Spleen (tissue), 11 donors: ENCODE measurements around the gene KIF6. TPM values are rescaled to one million over a fixed set of nuclear protein-coding genes. Genes with fewer than 3 reads are reported as not detected.

Experiments used
- DNase-seq: peaks from one replicate; pipeline ENCODE4 v3.0.0-alpha.2; 2020
- H3K27ac ChIP-seq, 8 donors: fragments of 200-600 bp; sonication (generic) in 7 of 8; 1 replicate in 4 of 8; 2 replicates in 4 of 8; pipeline versions ENCODE4 v1.5.0 to v1.8.0; 2016 to 2021; ENCODE audit warnings: inconsistent platforms in 4 of 8, mild to moderate bottlenecking in 4 of 8, moderate library complexity in 1 of 8
- H3K27me3 ChIP-seq, 7 donors: fragments of 200-600 bp; sonication (generic) in 6 of 7; replicated peaks in 1 of 7; 1 replicate in 4 of 7; 2 replicates in 3 of 7; pipeline versions ENCODE4 v1.5.0 to v1.8.0; 2016 to 2021; ENCODE audit warnings: inconsistent platforms in 3 of 7, mild to moderate bottlenecking in 1 of 7
- H3K36me3 ChIP-seq, 6 donors: fragments of 200-600 bp; sonication (generic) in 5 of 6; 1 replicate in 4 of 6; 2 replicates in 2 of 6; pipeline versions ENCODE4 v1.5.0 to v1.8.0; 2016 to 2021; ENCODE audit warnings: inconsistent platforms in 2 of 6
- H3K4me1 ChIP-seq, 6 donors: fragments of 200-600 bp; sonication (generic) in 5 of 6; 1 replicate in 3 of 6; 2 replicates in 3 of 6; pipeline versions ENCODE4 v1.5.0 to v1.8.0; 2016 to 2021; ENCODE audit warnings: inconsistent platforms in 3 of 6
- H3K4me3 ChIP-seq, 8 donors: fragments of 200-600 bp; sonication (generic) in 7 of 8; 1 replicate in 4 of 8; 2 replicates in 4 of 8; pipeline versions ENCODE4 v1.5.0 to v1.8.0; 2016 to 2021; ENCODE audit warnings: inconsistent platforms in 4 of 8, mild to moderate bottlenecking in 4 of 8, moderate library complexity in 2 of 8
- H3K9me3 ChIP-seq, 8 donors: fragments of 200-600 bp; sonication (generic) in 7 of 8; 1 replicate in 4 of 8; 2 replicates in 4 of 8; pipeline versions ENCODE4 v1.5.0 to v1.8.0; 2016 to 2021; ENCODE audit warnings: inconsistent platforms in 4 of 8
- POLR2A ChIP-seq, 3 donors: fragments of 450-650 bp; IDR thresholded peaks; one replicate each; pipeline ENCODE4 v1.5.1; 2017; ENCODE audit warnings: antibody characterized with exemption in 3 of 3, mild to moderate bottlenecking in 1 of 3
- POLR2AphosphoS5 ChIP-seq, 3 donors: sonication (generic); formaldehyde crosslinking; IDR thresholded peaks; one replicate each; pipeline ENCODE4 v1.5.1; 2017; ENCODE audit warnings: antibody characterized with exemption in 3 of 3
- WGBS, 5 donors: extraction: QIAGEN DNeasy Blood & Tissue Kit in 3 of 5; methylation state at CpG; one replicate each; pipeline versions ENCODE4 v1.1.5 to v1.1.7; 2013 to 2018; 5-methylcytosine and 5-hydroxymethylcytosine counted together
- intact Hi-C: fragments of 100-400 bp; cut with DNase I; formaldehyde crosslinking; loops from one replicate; pipeline ENCODE4 v1.15.0; 2023; ENCODE audit warnings: low total_unique reads
- polyA plus RNA-seq, 3 donors: library from polyadenylated mRNA; stranded (reverse); fragments of 200-250 nt; gene quantifications; one replicate each; pipeline ENCODE4 v1.2.1, GENCODE V29; 2013
- total RNA-seq, 7 donors: library from RNA; depleted of rRNA in 3 of 7; stranded (reverse); fragments of >200 nt in 3 of 7; fragmentation: NEBNext Ultra II Directional in 4 of 7; extraction: Animal tissue kit (Norgen Biotek cat#: 25700) in 4 of 7; gene quantifications; one replicate each; pipeline versions ENCODE4 v1.1.0 to v1.2.1, GENCODE V29; 2016 to 2021
- TF ChIP-seq, protein P1 (sequence below), 11 experiments: fragments of 200-600 bp in 7 of 11; fragments of 450-650 bp in 4 of 11; sonication (generic) in 4 of 11; IDR thresholded peaks in 8 of 11; conservative IDR thresholded peaks in 3 of 11; 1 replicate in 7 of 11; 2 replicates in 4 of 11; pipeline versions ENCODE4 v1.4.0 to v1.8.0; 2016 to 2021; ENCODE audit warnings: antibody characterized with exemption in 11 of 11, inconsistent platforms in 4 of 11, mild to moderate bottlenecking in 1 of 11
- donor health status: healthy with polysubstance abuse.
- donor health status: DM: no; HTN: no; CAD: no; lungs with moderate emphysema.
- donor health status: DM: no; HTN: no; CAD: no.
- donor health status: Bipolar disorder and iron deficiency.
- donor health status: healthy.
- donor health status: DM: no; HTN: no; CAD: no.
- donor health status: DM: yes; HTN: yes; CAD: no.

The KIF6 gene
- total and polyA plus RNA-seq, 10 donors: 0.10 to 0.75 (median 0.24) TPM; not detected in 3

DNA sequence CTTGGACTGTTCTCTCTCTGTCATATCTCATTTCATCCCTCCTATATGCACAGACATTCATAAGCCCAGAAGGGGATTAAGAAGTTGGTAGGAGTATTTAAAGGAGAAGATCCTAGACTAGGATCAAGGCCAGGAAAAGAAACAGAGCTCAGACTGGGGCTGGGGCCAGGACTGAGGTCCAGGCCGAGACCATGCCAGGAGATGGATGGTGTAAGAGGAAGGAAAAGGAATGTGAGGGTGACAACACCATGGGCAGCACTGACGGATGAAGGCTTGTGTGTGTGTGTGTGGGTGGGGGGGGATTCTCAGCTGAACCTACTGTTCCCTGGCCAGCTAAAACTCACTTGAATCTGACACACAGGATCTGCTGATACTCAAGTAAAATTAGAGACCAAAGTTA is 182.1 kb downstream of the KIF6 start:
- peaks cover 0 to under 1% (median 0%) of the 10 kb centered on the region in 7 donors for H3K27me3 ChIP-seq
- H3K9me3 ChIP-seq: no peaks in the 10 kb centered on the region
- H3K36me3 ChIP-seq: no peaks in the 10 kb centered on the region
- TF ChIP-seq, protein P1, sequence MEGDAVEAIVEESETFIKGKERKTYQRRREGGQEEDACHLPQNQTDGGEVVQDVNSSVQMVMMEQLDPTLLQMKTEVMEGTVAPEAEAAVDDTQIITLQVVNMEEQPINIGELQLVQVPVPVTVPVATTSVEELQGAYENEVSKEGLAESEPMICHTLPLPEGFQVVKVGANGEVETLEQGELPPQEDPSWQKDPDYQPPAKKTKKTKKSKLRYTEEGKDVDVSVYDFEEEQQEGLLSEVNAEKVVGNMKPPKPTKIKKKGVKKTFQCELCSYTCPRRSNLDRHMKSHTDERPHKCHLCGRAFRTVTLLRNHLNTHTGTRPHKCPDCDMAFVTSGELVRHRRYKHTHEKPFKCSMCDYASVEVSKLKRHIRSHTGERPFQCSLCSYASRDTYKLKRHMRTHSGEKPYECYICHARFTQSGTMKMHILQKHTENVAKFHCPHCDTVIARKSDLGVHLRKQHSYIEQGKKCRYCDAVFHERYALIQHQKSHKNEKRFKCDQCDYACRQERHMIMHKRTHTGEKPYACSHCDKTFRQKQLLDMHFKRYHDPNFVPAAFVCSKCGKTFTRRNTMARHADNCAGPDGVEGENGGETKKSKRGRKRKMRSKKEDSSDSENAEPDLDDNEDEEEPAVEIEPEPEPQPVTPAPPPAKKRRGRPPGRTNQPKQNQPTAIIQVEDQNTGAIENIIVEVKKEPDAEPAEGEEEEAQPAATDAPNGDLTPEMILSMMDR (IDR thresholded peaks at IDR 0.05 in 8 of 11, conservative IDR thresholded peaks at IDR 0.05 in 3 of 11): no peak
- TF ChIP-seq POLR2A (IDR thresholded peaks at IDR 0.05) (no peak), POLR2AphosphoS5 (IDR thresholded peaks at IDR 0.05) (no peak)
- WGBS, 5 donors: 31 to 65% (median 39%) methylated on average over 2 of the region's 2 CpGs
- no peaks in the 10 kb centered on the region for H3K4me1 ChIP-seq
- no peak overlapping the region for H3K4me3 ChIP-seq
- no peak for DNase-seq
- intact Hi-C loops: no loop called here
- H3K27ac ChIP-seq: no peak overlapping the region

DNA sequence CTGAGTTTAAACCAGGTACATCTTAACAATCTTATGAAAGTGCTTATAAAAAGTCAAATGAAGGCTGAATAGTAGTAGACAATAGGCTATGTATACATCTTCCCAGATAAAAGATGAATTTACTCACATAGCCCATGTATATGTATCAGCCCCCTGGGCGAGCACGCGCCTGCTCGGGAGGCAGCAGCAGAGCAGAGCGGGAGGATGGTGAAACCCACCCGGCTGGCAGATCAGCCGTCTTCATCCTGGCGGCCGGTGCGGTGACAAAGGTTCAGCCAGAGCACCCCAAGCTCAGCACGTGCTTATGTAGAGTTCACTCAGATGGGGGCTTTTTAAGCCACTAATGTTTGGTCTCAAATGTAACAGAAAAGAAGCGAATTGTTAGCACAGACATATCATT is 184.8 kb downstream of the KIF6 start:
- Histone ChIP-seq H3K27ac (no peak overlapping the region), H3K9me3 (no peaks in the 10 kb centered on the region), H3K4me3 (no peak overlapping the region), H3K27me3 (no peaks in the 10 kb centered on the region), H3K36me3 (no peaks in the 10 kb centered on the region), H3K4me1 (no peaks in the 10 kb centered on the region)
- TF ChIP-seq, protein P1 (IDR thresholded peaks at IDR 0.05 in 8 of 11, conservative IDR thresholded peaks at IDR 0.05 in 3 of 11): no peak
- TF ChIP-seq POLR2AphosphoS5 (IDR thresholded peaks at IDR 0.05) (no peak), POLR2A (IDR thresholded peaks at IDR 0.05) (no peak)
- no peak for DNase-seq
- intact Hi-C loops: no loop called here
- 91 to 96% (median 94%) methylated on average over 12 of the region's 12 CpGs for WGBS, 5 donors

DNA sequence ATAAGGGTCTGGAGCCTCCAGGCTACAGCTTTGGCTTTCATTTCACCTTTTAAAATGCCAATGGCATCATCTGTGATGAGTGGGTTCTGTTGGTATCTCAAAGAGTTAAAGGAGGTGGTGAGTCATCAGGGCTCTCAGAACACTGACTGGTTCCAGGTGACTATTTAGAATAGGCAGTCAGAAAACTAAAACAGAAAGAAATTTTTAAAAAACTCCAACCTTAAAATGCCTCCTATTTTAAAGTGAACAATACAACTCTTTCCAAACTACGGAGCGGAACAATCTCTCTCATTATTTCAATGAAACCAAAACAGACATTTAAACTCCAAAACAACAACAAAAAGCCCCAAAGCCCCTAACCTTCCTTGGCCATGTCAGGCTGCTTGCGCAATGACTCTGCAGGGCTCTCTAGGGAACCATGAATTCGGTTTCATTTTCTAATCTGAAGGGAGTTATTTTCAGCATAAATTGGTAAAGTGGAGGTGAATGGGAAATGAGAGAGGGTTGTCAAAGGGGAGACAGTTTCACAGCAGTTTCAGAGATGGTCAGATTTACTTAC is 194.9 kb downstream of the KIF6 start:
- no peaks in the 10 kb centered on the region for H3K9me3 ChIP-seq
- H3K36me3 ChIP-seq: no peaks in the 10 kb centered on the region
- H3K27me3 ChIP-seq: peaks cover 0 to 3% (median 0%) of the 10 kb centered on the region in 7 donors
- H3K27ac ChIP-seq: peak overlapping the region in 4 of 8 donors; percentile 16 to 51 (median 31)
- DNase-seq: no peak
- H3K4me1 ChIP-seq: peaks cover 0 to 11% (median 0%) of the 10 kb centered on the region in 6 donors
- no peak for TF ChIP-seq POLR2A (IDR thresholded peaks at IDR 0.05)
- TF ChIP-seq POLR2AphosphoS5 (IDR thresholded peaks at IDR 0.05): no peak
- TF ChIP-seq, protein P1 (IDR thresholded peaks at IDR 0.05 in 8 of 11, conservative IDR thresholded peaks at IDR 0.05 in 3 of 11): no peak
- intact Hi-C loops: no loop called here
- 38 to 64% (median 45%) methylated on average over 4 of the region's 4 CpGs for WGBS, 5 donors
- H3K4me3 ChIP-seq: no peak overlapping the region

DNA sequence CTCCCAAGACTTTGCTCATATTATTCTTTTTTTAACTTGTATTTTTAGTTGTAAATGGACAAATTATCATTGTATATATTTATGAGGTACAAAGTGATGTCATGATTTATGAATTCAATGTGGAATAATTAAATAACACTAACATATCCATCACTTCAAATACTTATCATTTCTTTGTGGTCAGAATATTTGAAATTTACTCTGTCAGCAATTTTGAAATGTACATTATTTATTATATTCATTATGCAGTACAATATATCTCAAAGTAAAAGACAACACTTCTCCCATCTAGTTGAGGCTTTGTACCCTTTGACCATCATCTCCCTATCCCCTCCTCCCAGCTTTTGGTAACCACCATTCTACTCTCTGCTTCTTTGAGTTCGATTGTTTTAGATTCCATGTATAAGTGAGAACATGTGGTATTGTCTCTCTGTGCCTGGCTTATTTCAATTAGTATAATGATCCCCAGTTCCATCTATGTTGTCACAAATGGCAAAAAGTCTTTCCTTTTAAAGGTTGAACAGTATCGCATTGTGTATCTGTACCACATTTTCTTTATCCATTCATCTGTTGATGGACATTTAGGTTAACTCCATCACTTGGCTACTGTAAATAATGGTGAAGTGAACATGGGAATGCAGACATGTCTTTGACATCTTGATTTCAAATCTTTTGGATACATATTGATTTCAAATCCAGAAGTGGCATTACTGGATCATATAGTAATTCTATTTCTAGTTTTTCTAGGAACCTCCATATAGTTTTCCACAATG is 197.2 kb downstream of the KIF6 start:
- TF ChIP-seq, protein P1 (IDR thresholded peaks at IDR 0.05 in 8 of 11, conservative IDR thresholded peaks at IDR 0.05 in 3 of 11): no peak
- TF ChIP-seq POLR2AphosphoS5 (IDR thresholded peaks at IDR 0.05) (no peak), POLR2A (IDR thresholded peaks at IDR 0.05) (no peak)
- H3K4me1 ChIP-seq: peaks cover 0 to 11% (median 0%) of the 10 kb centered on the region in 6 donors
- intact Hi-C loops: no loop called here
- H3K27me3 ChIP-seq: peaks cover 0 to 6% (median 0%) of the 10 kb centered on the region in 7 donors
- H3K9me3 ChIP-seq: no peaks in the 10 kb centered on the region
- DNase-seq: no peak
- H3K27ac ChIP-seq: no peak overlapping the region
- no peak overlapping the region for H3K4me3 ChIP-seq
- H3K36me3 ChIP-seq: no peaks in the 10 kb centered on the region
- 72 to 88% (median 76%) methylated on average over 2 of the region's 2 CpGs for WGBS, 5 donors
